Peyer's patch (tissue), 4 donors: ENCODE measurements around the gene SDC3.

Source experiments
- CTCF ChIP-seq, 6 experiments: fragments of 450-650 bp in 4 of 6; fragments of 200-600 bp in 2 of 6; sonication (generic) in 1 of 6; IDR thresholded peaks; one replicate each; pipeline ENCODE4 v1.5.1; 2017 to 2019; ENCODE audit warnings: antibody characterized with exemption in 6 of 6, mild to moderate bottlenecking in 3 of 6, moderate library complexity in 1 of 6
- POLR2A ChIP-seq, 2 donors: fragments of 450-650 bp; IDR thresholded peaks; one replicate each; pipeline ENCODE4 v1.5.1; 2017; ENCODE audit warnings: antibody characterized with exemption in 2 of 2, mild to moderate bottlenecking in 2 of 2, moderate library complexity in 2 of 2

GRCh38 chr1:30947212-30947611 is 38.7 kb upstream of the SDC3 start:
- TF ChIP-seq CTCF (IDR thresholded peaks at IDR 0.05) (no peak), POLR2A (IDR thresholded peaks at IDR 0.05) (no peak)
